Panc1 (cell line): ENCODE measurements around the gene CD300E.

ENCODE experiments used
- POLR2AphosphoS5 ChIP-seq: IDR thresholded peaks from 2 replicates; pipeline ENCODE4 v1.6.1; 2012; ENCODE audit warnings: mild to moderate bottlenecking, low read depth, low read length, moderate library complexity
- TF ChIP-seq, protein P1 (sequence below): fragments of 450-650 bp; IDR thresholded peaks from 2 replicates; pipeline ENCODE4 v1.5.1; 2017; ENCODE audit warnings: mild to moderate bottlenecking

DNA sequence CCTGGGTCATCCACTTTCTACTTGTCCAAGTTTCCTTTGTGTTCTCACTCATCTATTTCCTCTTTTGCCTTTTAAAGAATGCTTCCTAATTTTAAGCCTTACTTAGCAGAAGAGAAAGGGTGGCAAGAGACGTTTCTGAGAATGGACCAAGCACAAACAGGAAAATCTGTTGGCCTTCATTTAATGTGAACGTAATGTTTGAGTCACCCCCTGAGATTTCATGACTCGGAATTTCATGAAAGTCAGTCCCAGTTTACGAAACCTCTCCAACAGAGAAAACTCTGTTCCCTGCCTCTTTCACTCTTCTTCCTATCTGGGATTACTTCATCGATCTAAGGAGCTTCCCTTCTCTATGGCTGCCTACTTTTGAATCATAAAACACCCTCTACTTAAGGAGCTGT, at the start of gene CD300E:
- TF ChIP-seq, protein P1, sequence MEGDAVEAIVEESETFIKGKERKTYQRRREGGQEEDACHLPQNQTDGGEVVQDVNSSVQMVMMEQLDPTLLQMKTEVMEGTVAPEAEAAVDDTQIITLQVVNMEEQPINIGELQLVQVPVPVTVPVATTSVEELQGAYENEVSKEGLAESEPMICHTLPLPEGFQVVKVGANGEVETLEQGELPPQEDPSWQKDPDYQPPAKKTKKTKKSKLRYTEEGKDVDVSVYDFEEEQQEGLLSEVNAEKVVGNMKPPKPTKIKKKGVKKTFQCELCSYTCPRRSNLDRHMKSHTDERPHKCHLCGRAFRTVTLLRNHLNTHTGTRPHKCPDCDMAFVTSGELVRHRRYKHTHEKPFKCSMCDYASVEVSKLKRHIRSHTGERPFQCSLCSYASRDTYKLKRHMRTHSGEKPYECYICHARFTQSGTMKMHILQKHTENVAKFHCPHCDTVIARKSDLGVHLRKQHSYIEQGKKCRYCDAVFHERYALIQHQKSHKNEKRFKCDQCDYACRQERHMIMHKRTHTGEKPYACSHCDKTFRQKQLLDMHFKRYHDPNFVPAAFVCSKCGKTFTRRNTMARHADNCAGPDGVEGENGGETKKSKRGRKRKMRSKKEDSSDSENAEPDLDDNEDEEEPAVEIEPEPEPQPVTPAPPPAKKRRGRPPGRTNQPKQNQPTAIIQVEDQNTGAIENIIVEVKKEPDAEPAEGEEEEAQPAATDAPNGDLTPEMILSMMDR, result no peak
- no peak for TF ChIP-seq POLR2AphosphoS5
